ENCODE measurements around the gene CDV3.
"Not testable (repeated sequence)": the region's sequence is repeated elsewhere in the genome, so short reads cannot be mapped to it uniquely, and the experiment has no call there.

Gene CDV3

DNA sequence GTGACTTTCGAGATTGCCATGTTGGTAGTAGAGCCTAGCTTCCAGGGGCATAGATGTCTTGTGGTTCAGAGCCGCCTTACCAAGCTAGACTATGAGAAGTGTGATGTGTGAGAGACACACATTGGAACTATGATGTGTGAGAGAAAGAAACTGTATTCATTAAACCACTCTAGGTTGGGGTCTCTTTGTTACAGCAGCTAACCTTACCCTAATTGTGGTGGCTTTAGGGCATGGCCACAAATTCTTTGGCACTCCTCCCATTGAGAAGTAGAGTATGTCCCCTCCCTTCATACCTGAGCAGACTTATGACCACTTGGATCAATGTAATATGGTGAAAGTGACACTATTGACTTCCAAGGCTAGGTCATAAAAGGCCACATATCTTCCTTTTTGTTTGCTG lies 35.3 kb upstream of the CDV3 start:
- no peak overlapping the region for H3K27ac ChIP-seq (replicated peaks)
- no peak for TF ChIP-seq SPI1 (IDR thresholded peaks at IDR 0.05; ENCODE audit: borderline replicate concordance, low read depth)
- TF ChIP-seq, protein P1, sequence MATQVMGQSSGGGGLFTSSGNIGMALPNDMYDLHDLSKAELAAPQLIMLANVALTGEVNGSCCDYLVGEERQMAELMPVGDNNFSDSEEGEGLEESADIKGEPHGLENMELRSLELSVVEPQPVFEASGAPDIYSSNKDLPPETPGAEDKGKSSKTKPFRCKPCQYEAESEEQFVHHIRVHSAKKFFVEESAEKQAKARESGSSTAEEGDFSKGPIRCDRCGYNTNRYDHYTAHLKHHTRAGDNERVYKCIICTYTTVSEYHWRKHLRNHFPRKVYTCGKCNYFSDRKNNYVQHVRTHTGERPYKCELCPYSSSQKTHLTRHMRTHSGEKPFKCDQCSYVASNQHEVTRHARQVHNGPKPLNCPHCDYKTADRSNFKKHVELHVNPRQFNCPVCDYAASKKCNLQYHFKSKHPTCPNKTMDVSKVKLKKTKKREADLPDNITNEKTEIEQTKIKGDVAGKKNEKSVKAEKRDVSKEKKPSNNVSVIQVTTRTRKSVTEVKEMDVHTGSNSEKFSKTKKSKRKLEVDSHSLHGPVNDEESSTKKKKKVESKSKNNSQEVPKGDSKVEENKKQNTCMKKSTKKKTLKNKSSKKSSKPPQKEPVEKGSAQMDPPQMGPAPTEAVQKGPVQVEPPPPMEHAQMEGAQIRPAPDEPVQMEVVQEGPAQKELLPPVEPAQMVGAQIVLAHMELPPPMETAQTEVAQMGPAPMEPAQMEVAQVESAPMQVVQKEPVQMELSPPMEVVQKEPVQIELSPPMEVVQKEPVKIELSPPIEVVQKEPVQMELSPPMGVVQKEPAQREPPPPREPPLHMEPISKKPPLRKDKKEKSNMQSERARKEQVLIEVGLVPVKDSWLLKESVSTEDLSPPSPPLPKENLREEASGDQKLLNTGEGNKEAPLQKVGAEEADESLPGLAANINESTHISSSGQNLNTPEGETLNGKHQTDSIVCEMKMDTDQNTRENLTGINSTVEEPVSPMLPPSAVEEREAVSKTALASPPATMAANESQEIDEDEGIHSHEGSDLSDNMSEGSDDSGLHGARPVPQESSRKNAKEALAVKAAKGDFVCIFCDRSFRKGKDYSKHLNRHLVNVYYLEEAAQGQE (IDR thresholded peaks at IDR 0.05; ENCODE audit: insufficient replicate concordance, low read depth), result no peak
- TF ChIP-seq, protein P2, sequence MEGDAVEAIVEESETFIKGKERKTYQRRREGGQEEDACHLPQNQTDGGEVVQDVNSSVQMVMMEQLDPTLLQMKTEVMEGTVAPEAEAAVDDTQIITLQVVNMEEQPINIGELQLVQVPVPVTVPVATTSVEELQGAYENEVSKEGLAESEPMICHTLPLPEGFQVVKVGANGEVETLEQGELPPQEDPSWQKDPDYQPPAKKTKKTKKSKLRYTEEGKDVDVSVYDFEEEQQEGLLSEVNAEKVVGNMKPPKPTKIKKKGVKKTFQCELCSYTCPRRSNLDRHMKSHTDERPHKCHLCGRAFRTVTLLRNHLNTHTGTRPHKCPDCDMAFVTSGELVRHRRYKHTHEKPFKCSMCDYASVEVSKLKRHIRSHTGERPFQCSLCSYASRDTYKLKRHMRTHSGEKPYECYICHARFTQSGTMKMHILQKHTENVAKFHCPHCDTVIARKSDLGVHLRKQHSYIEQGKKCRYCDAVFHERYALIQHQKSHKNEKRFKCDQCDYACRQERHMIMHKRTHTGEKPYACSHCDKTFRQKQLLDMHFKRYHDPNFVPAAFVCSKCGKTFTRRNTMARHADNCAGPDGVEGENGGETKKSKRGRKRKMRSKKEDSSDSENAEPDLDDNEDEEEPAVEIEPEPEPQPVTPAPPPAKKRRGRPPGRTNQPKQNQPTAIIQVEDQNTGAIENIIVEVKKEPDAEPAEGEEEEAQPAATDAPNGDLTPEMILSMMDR (IDR thresholded peaks at IDR 0.05; ENCODE audit: insufficient read depth, low read length), result no peak
- TF ChIP-seq POLR2AphosphoS5 (IDR thresholded peaks at IDR 0.05; ENCODE audit: low read depth), result no peak
- TF ChIP-seq GABPA (IDR thresholded peaks at IDR 0.05; ENCODE audit: low read depth), result no peak
- DNase-seq (ENCODE audit: low read depth in 1 of 2, low spot score in 1 of 2), result no peak
- no peaks in the 10 kb centered on the region for H3K27me3 ChIP-seq (ENCODE audit: insufficient read depth, poor library complexity, severe bottlenecking)
- H3K4me3 ChIP-seq (replicated peaks; ENCODE audit: insufficient read depth, low read length), result no peak overlapping the region

DNA sequence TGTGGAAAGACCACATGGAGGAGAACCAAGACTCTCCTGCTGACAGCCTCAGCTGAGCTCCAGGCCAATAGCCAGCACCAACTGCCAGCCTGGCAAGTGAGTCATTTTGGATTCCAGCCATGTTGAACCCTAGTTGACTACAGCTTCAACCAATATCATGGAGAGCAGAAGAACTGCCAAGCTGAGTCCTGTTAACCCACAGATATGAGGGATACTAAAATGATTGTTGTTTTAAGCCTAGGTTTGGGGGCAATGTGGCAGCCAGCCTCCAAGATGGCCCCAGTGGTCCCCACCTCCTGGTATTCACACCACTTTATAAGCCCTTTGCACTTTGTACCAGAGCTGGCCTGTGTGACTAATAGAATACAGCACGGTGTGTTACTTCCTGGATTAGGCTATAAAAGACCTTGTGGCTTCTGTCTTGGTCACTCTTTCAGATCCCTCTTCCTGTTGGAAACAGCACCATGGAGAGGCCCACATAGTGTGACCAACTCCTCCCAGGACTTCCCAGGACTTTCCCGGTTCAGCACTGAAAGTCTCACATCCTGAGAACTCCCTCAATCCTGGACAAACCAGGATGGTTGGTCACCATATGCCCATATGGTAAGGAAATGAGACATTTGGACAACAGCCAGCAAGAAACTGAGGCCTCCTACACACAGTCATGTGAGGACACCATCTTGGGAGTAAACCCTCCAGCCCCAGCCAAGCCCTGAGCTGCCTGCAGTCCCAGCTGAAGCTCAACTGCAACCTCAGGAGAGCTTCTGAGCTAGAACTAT lies 32.4 kb upstream of the CDV3 start:
- Histone ChIP-seq H3K27ac (replicated peaks) (no peak overlapping the region), H3K27me3 (ENCODE audit: insufficient read depth, poor library complexity, severe bottlenecking) (no peaks in the 10 kb centered on the region), H3K4me3 (replicated peaks; ENCODE audit: insufficient read depth, low read length) (no peak overlapping the region)
- TF ChIP-seq, protein P1 (IDR thresholded peaks at IDR 0.05; ENCODE audit: insufficient replicate concordance, low read depth), result peak; percentile 34
- TF ChIP-seq SPI1 (IDR thresholded peaks at IDR 0.05; ENCODE audit: borderline replicate concordance, low read depth) (no peak), POLR2AphosphoS5 (IDR thresholded peaks at IDR 0.05; ENCODE audit: low read depth) (no peak)
- no peak for DNase-seq (ENCODE audit: low read depth in 1 of 2, low spot score in 1 of 2)

DNA sequence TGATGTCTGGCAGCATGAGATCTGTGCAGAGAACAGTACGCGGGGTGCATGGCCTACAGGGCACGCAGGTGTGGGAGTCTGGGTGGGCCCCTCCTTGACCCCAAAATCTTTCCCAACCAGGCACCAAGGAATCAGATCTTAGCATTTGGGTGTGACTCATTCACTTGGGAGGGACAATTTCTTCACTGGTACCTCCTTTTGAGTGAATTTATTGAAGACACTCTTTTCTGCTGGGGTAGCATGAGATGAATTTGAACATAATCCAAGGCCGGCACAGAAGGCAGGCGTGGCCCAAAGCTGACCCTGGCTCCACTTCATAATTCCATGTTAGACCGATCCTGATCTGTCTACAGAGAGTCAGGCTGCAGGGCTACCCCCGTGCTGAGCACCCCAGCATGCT lies 30.6 kb upstream of the CDV3 start:
- no peaks in the 10 kb centered on the region for H3K27me3 ChIP-seq (ENCODE audit: insufficient read depth, poor library complexity, severe bottlenecking)
- no peak for DNase-seq (ENCODE audit: low read depth in 1 of 2, low spot score in 1 of 2)
- no peak for TF ChIP-seq POLR2AphosphoS5 (IDR thresholded peaks at IDR 0.05; ENCODE audit: low read depth)
- TF ChIP-seq SPI1 (IDR thresholded peaks at IDR 0.05; ENCODE audit: borderline replicate concordance, low read depth), result no peak
- TF ChIP-seq, protein P2 (IDR thresholded peaks at IDR 0.05; ENCODE audit: insufficient read depth, low read length), result no peak
- no peak for TF ChIP-seq GABPA (IDR thresholded peaks at IDR 0.05; ENCODE audit: low read depth)
- TF ChIP-seq, protein P1 (IDR thresholded peaks at IDR 0.05; ENCODE audit: insufficient replicate concordance, low read depth), result no peak
- no peak overlapping the region for H3K4me3 ChIP-seq (replicated peaks; ENCODE audit: insufficient read depth, low read length)
- no peak overlapping the region for H3K27ac ChIP-seq (replicated peaks)

DNA sequence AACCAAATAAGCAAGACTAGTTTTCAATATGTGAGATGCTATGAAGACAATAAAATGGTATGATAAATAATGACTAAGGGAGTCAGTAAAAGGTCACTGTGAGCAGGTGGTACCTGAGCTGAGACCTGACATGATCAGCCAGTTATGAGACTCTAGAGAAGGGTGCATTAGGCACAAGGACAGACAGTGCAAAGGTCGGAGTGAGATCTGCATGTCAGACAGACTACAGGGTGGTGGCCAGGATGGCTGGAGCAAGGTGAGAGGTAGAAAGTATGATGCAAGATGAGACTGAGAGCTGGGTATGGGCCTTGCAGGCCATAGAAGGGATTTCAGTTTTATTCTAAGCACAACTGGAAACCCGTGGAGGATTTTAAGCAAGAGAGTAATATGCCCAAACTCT lies 28.5 kb upstream of the CDV3 start:
- H3K27me3 ChIP-seq (ENCODE audit: insufficient read depth, poor library complexity, severe bottlenecking); H3K27ac ChIP-seq (replicated peaks); H3K4me3 ChIP-seq (replicated peaks; ENCODE audit: insufficient read depth, low read length); DNase-seq (ENCODE audit: low read depth in 1 of 2, low spot score in 1 of 2): not testable (repeated sequence)
